Lower leg skin (tissue), 4 donors: ENCODE results near the gene LACTBL1. TPM values are rescaled to one million over a fixed set of nuclear protein-coding genes. Genes with fewer than 3 reads are reported as not detected.
"Not testable (repeated sequence)": the region's sequence is repeated elsewhere in the genome, so short reads cannot be mapped to it uniquely, and the experiment has no call there.

Experiments
- DNase-seq, 2 donors: peaks; one replicate each; pipeline ENCODE4 v3.0.0-alpha.2; 2019; ENCODE audit warnings: low spot score in 2 of 2
- H3K4me3 ChIP-seq: fragments of 200-600 bp; sonication (generic); 2 replicates; pipeline ENCODE4 v1.5.1; 2017; ENCODE audit warnings: mild to moderate bottlenecking, low read depth; ENCODE audit not compliant: poor library complexity, severe bottlenecking
- POLR2A ChIP-seq, 2 donors: fragments of 450-650 bp; IDR thresholded peaks; one replicate each; pipeline ENCODE4 v1.6.1; 2016 to 2017; ENCODE audit warnings: antibody characterized with exemption in 2 of 2, mild to moderate bottlenecking in 1 of 2, moderate library complexity in 1 of 2
- WGBS, 2 donors: methylation state at CpG; one replicate each; pipeline ENCODE4 v1.1.5; 2018; 5-methylcytosine and 5-hydroxymethylcytosine counted together
- intact Hi-C: fragments of 100-400 bp; cut with DNase I; formaldehyde crosslinking; loops from one replicate; pipeline ENCODE4 v1.15.0; 2023; ENCODE audit warnings: low total_unique reads
- total RNA-seq, 4 donors: library from RNA; depleted of rRNA; stranded (reverse); fragments of >200 nt; gene quantifications; one replicate each; pipeline ENCODE4 v1.1.0, GENCODE V29; 2016
- TF ChIP-seq, protein P1 (sequence below), 3 donors: fragments of 450-650 bp; IDR thresholded peaks; one replicate each; pipeline ENCODE4 v1.5.1; 2016; ENCODE audit warnings: antibody characterized with exemption in 3 of 3, mild to moderate bottlenecking in 3 of 3, moderate library complexity in 2 of 3

The LACTBL1 gene
- total RNA-seq, 4 donors from 2014 or later: not detected

DNA sequence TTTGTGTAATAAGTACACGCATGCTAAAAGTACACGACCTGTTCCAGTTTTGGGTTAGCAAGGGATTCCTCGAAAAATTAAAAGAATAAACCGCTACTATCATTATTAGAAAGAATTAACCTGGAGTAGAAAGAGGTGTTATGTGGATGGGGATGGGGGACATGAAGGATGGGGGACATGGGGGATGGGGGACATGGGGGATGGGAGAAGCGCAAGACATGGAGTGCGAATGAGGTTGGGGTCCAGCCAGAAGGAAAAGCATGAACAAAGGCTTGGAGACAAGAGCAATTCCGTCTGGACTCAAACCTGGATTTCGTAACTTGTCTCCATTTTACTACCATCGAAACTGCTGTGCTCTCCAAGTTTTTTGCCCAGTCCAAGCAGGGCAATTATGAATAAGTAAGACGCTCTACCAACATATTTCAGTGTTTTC is 46.0 kb upstream of the LACTBL1 start:
- intact Hi-C loops: loop anchor here (5.0 kb wide), 1 partner anchor 966 kb away; the partner anchor contains the start of gene CDC42
- WGBS, 2 donors: 22 to 29% methylated on average over 10 of the region's 10 CpGs
- no peak for DNase-seq
- TF ChIP-seq POLR2A (IDR thresholded peaks at IDR 0.05): no peak
- TF ChIP-seq, protein P1, sequence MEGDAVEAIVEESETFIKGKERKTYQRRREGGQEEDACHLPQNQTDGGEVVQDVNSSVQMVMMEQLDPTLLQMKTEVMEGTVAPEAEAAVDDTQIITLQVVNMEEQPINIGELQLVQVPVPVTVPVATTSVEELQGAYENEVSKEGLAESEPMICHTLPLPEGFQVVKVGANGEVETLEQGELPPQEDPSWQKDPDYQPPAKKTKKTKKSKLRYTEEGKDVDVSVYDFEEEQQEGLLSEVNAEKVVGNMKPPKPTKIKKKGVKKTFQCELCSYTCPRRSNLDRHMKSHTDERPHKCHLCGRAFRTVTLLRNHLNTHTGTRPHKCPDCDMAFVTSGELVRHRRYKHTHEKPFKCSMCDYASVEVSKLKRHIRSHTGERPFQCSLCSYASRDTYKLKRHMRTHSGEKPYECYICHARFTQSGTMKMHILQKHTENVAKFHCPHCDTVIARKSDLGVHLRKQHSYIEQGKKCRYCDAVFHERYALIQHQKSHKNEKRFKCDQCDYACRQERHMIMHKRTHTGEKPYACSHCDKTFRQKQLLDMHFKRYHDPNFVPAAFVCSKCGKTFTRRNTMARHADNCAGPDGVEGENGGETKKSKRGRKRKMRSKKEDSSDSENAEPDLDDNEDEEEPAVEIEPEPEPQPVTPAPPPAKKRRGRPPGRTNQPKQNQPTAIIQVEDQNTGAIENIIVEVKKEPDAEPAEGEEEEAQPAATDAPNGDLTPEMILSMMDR (IDR thresholded peaks at IDR 0.05): no peak
- peak overlapping the region; percentile 85 for H3K4me3 ChIP-seq

DNA sequence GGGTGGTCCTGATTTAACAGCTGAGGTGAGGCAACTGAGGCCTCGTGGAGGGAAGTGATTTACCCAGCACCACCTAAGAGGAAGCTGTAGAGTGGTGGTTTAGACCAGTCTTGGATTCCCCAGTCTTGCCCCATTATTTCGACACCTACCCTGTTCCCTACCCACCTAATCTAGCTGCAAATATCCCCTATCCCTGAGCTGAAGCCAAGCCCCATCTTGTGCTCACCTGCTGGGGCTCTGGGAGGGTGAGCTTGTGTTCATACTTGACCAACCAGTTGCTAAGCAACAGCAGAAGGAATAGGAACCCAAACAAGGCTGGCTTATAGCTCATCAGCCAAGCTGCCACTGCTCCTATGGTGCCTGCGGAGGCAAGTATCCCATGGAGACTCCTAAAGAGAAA is 41.0 kb upstream of the LACTBL1 start:
- WGBS, 2 donors: 70% methylated on average over 3 of the region's 3 CpGs
- no peak for TF ChIP-seq POLR2A (IDR thresholded peaks at IDR 0.05)
- TF ChIP-seq, protein P1 (IDR thresholded peaks at IDR 0.05): no peak
- intact Hi-C loops: no loop called here
- H3K4me3 ChIP-seq: no peak overlapping the region
- no peak for DNase-seq

DNA sequence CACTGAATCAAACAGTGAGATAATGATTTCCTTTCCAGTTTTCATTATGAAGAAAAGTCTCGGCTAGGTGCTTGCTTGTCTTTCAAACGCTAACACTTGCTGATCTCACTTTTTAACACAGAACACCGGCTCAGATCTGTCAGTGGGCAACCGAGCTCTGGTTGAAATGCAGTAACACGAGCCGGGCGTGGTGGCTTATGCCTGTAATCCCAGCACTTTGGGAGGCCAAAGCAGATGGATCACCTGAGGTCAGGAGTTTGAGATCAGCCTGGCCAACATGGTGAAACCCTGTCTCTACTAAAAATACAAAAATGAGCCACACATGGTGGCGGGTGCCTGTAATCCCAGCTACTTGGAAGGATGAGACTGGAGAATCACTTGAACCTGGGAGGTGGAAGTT is 37.4 kb upstream of the LACTBL1 start:
- DNase-seq, H3K4me3 ChIP-seq, intact Hi-C loops: not testable (repeated sequence)
- WGBS, 2 donors: 88 to 91% methylated on average over 8 of the region's 8 CpGs

DNA sequence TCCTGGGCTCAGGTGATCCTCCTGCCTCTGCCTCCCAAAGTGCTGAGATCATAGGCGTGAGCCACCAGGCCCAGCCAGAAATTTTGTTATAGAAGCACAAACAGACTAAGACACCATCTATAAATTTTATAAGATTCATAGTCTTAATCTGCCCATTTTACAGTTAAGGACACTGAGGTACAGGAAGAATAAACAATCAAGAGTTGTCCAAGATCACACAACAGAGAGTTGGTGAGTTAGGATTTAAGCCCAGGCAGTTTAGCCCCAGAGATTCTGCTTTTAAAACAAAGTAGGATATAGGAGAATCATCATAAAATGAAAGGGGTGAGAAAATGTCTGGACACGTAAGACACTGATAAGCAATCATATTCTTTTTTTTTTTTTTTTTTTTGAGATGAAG is 36.2 kb upstream of the LACTBL1 start:
- no peak for TF ChIP-seq POLR2A (IDR thresholded peaks at IDR 0.05)
- TF ChIP-seq, protein P1 (IDR thresholded peaks at IDR 0.05): no peak
- 88 to 90% methylated on average over 2 of the region's 2 CpGs for WGBS, 2 donors
- no peak overlapping the region for H3K4me3 ChIP-seq
- no peak for DNase-seq
- intact Hi-C loops: no loop called here

DNA sequence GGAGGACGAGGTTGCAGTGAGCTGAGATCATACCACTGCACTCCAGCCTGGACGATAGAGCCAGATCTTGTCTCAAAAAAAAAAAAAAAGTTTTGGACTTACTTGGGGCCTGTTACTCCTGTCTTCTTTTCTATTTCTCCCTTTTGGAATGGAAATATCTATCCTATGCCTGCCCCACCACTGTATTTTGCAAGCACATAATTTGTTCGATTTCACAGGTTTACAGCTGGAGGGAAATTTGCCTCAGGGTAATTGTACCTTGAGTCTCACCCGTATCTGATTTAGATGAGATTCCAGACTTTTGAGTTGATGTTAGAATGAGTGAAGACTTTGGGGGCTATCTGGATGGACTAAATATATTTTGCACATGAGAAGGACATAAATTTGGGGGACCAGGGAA is 34.4 kb upstream of the LACTBL1 start:
- intact Hi-C loops: no loop called here
- no peak for TF ChIP-seq POLR2A (IDR thresholded peaks at IDR 0.05)
- TF ChIP-seq, protein P1 (IDR thresholded peaks at IDR 0.05): no peak
- 72 to 75% methylated on average over 4 of the region's 4 CpGs for WGBS, 2 donors
- no peak for DNase-seq
- no peak overlapping the region for H3K4me3 ChIP-seq

DNA sequence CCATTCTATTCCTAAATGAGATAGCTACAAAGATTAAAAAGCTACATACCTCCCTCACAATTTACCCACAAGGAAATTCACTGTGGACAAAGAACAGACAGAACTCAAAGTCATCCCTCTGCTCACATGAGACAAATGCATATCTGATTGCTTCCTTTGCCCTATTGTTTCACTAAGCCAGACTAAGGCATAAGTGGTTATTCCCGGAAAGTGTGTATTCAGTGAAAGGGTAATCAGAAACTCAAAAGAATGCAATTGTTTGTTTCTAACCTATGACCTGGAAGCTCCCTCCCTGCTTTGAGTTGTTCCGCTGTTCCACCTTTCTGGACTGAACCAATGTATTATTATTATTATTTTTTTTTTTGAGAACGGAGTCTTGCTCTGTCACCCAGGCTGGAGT is 32.1 kb upstream of the LACTBL1 start:
- intact Hi-C loops, DNase-seq, H3K4me3 ChIP-seq: not testable (repeated sequence)
- 69 to 82% methylated on average over 3 of the region's 3 CpGs for WGBS, 2 donors

DNA sequence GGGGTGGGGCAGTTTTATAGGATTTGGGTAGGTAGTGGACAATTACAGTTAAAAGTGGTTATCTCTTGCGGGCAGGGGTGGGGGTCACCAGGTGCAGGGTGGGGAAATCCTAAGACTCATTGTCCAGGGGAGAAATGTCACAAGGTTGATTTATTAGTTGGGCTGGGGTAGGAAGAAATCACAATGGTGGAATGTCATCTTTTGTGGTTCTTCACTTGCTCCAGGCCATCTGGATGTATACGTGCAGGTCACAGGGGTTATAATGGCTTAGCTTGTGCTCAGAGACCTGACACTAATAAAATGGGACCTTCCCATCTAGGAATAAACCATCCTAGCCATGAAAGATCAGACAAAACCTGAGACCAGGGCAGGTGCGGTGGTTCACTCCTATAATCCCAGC is 31.4 kb upstream of the LACTBL1 start:
- TF ChIP-seq, protein P1 (IDR thresholded peaks at IDR 0.05): no peak
- no peak for TF ChIP-seq POLR2A (IDR thresholded peaks at IDR 0.05)
- DNase-seq: no peak
- H3K4me3 ChIP-seq: no peak overlapping the region
- 71 to 73% methylated on average over 3 of the region's 3 CpGs for WGBS, 2 donors
- intact Hi-C loops: no loop called here

DNA sequence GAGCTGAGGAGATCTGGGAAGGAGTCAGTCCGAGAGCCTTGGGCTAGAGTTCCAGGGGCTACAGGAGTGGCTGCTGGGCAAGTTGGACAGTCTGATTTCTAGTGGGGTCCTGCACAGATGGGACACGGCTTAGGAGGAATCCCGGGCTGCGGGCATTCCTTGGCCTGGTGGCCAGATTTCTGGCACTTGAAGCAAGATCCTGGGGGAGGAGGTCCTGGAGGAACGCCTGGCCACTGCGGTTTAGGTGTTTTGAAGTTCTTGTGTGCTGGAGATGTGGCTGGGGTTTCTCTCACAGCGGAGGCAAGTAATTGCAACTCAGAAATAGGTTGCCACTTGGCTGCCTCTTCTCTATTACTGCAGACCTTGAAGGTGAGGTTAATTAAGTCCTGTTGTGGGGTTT is 29.6 kb upstream of the LACTBL1 start:
- DNase-seq: peak in 1 of 2 donors; percentile 58
- 86 to 89% methylated on average over 4 to 5 of the region's 7 CpGs for WGBS, 2 donors
- intact Hi-C loops, H3K4me3 ChIP-seq: not testable (repeated sequence)

DNA sequence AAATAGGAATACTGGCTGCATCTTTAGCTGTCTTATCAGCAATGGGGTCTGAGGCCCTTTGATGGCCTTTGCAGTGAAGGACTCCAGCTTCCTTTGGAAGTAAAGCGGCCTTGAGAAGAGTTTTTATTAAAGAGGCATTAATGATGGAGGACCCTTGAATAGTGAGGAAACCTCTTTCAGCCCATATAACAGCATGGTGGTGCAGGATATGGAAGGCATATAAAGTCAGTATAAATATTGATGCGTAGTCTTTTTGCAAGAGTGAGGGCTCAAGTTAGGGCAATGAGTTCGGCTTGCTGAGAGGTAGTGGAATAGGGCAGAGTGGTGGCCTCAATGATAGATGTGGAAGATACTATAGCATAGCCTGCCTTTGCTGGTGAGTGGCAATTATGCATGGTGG is 27.5 kb upstream of the LACTBL1 start:
- H3K4me3 ChIP-seq, intact Hi-C loops, DNase-seq: not testable (repeated sequence)
- 97% methylated on average over 3 of the region's 3 CpGs for WGBS, 2 donors

DNA sequence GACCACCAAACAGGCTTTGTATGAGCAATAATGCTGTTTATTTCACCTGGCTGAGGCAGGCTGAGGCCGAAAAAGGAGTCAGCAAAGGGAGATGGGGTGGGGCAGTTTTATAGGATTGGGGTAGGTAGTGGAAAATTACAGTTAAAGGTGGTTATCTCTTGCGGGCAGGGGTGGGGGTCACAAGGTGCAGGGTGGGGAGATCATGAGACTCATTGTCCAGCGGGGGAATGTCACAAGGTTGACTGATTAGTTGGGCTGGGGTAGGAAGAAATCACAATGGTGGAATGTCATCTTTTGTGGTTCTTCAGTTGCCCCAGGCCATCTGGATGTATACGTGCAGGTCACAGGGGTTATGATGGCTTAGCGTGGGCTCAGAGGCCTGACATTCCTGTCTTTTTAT is 24.9 kb upstream of the LACTBL1 start:
- DNase-seq, H3K4me3 ChIP-seq, intact Hi-C loops: not testable (repeated sequence)
- WGBS, 2 donors: 80% methylated on average over 5 of the region's 5 CpGs
